Tibial nerve (tissue), 4 donors: ENCODE data around the gene LPIN2. TPM values are rescaled to one million over a fixed set of nuclear protein-coding genes. Genes with fewer than 3 reads are reported as not detected.

ENCODE experiments used
- DNase-seq, 2 donors: peaks; one replicate each; pipeline ENCODE4 v3.0.0-alpha.2; 2019; ENCODE audit warnings: low spot score in 2 of 2
- H3K27ac ChIP-seq, 4 donors: fragments of 200-600 bp; sonication (generic) in 3 of 4; one replicate each; pipeline ENCODE4 v1.5.1; 2017 to 2019; ENCODE audit warnings: mild to moderate bottlenecking in 1 of 4
- H3K27me3 ChIP-seq, 2 donors: fragments of 200-600 bp; sonication (generic) in 1 of 2; one replicate each; pipeline versions ENCODE4 v1.5.1 to v1.6.0; 2017 to 2019
- H3K36me3 ChIP-seq, 3 donors: fragments of 200-600 bp; sonication (generic); one replicate each; pipeline ENCODE4 v1.5.1; 2018 to 2019
- H3K4me1 ChIP-seq, 4 donors: fragments of 200-600 bp; sonication (generic) in 3 of 4; one replicate each; pipeline ENCODE4 v1.5.1; 2017 to 2019
- H3K4me3 ChIP-seq, 4 donors: fragments of 200-600 bp; sonication (generic) in 3 of 4; one replicate each; pipeline ENCODE4 v1.5.1; 2017 to 2019; ENCODE audit warnings: mild to moderate bottlenecking in 1 of 4, moderate library complexity in 1 of 4
- H3K9me3 ChIP-seq, 4 donors: fragments of 200-600 bp; sonication (generic) in 3 of 4; one replicate each; pipeline ENCODE4 v1.5.1; 2017 to 2019
- CTCF ChIP-seq, 5 experiments: fragments of 200-600 bp in 3 of 5; fragments of 450-650 bp in 2 of 5; sonication (generic) in 3 of 5; IDR thresholded peaks; one replicate each; pipeline ENCODE4 v1.5.1; 2016 to 2019; ENCODE audit warnings: antibody characterized with exemption in 5 of 5, mild to moderate bottlenecking in 3 of 5, moderate library complexity in 2 of 5
- EP300 ChIP-seq, 2 donors: sonication (generic); formaldehyde crosslinking; IDR thresholded peaks; one replicate each; pipeline ENCODE4 v1.6.1; 2017; ENCODE audit warnings: antibody characterized with exemption in 2 of 2, mild to moderate bottlenecking in 1 of 2
- POLR2A ChIP-seq, 2 donors: fragments of 450-650 bp; IDR thresholded peaks; one replicate each; pipeline ENCODE4 v1.6.1; 2017; ENCODE audit warnings: antibody characterized with exemption in 2 of 2, mild to moderate bottlenecking in 2 of 2, moderate library complexity in 2 of 2
- WGBS, 2 donors: methylation state at CpG; one replicate each; pipeline ENCODE4 v1.1.5; 2018; 5-methylcytosine and 5-hydroxymethylcytosine counted together
- small RNA-seq: library from RNA; depleted of rRNA; stranded (forward); fragments of <200 nt; gene quantifications from one replicate; pipeline ENCODE3, GENCODE V24; 2016
- total RNA-seq, 4 donors: library from RNA; depleted of rRNA; stranded (reverse); fragments of >200 nt; gene quantifications; one replicate each; pipeline ENCODE4 v1.1.0, GENCODE V29; 2016

Gene LPIN2
- total RNA-seq, 4 donors from 2014 or later, result 22.7 to 29.3 (median 25.8) TPM

GRCh38 chr18:2966560-2966959 lies 46.4 kb downstream of the LPIN2 start:
- Histone ChIP-seq H3K27me3 (no peaks in the 10 kb centered on the region), H3K36me3 (no peaks in the 10 kb centered on the region), H3K4me3 (no peak overlapping the region), H3K4me1 (peaks cover 0 to 53% (median 38%) of the 10 kb centered on the region in 4 donors), H3K27ac (no peak overlapping the region), H3K9me3 (no peaks in the 10 kb centered on the region)
- no peak for TF ChIP-seq EP300 (IDR thresholded peaks at IDR 0.05)
- no peak for TF ChIP-seq POLR2A (IDR thresholded peaks at IDR 0.05)
- TF ChIP-seq CTCF (IDR thresholded peaks at IDR 0.05), result no peak
- DNase-seq, result no peak
- WGBS, 2 donors, result 95 to 97% methylated on average over 4 of the region's 4 CpGs

GRCh38 chr18:2965797-2966196 lies 47.1 kb downstream of the LPIN2 start:
- no peak for TF ChIP-seq POLR2A (IDR thresholded peaks at IDR 0.05)
- no peak for TF ChIP-seq CTCF (IDR thresholded peaks at IDR 0.05)
- Histone ChIP-seq H3K36me3 (no peaks in the 10 kb centered on the region), H3K27ac (no peak overlapping the region), H3K9me3 (no peaks in the 10 kb centered on the region), H3K4me1 (peaks cover 0 to 53% (median 40%) of the 10 kb centered on the region in 4 donors), H3K27me3 (no peaks in the 10 kb centered on the region), H3K4me3 (no peak overlapping the region)
- WGBS, 2 donors, result 92 to 100% methylated on average over 4 of the region's 4 CpGs
- DNase-seq, result no peak

- Histone ChIP-seq H3K27me3 (no peaks in the 10 kb centered on the region), H3K36me3 (no peaks in the 10 kb centered on the region), H3K9me3 (no peaks in the 10 kb centered on the region), H3K4me1 (peaks cover 0 to 51% (median 39%) of the 10 kb centered on the region in 4 donors), H3K27ac (no peak overlapping the region), H3K4me3 (no peak overlapping the region)
- WGBS, 2 donors, result 90 to 94% methylated on average over 8 of the region's 8 CpGs
- DNase-seq, result no peak
- no peak for TF ChIP-seq POLR2A (IDR thresholded peaks at IDR 0.05)
Observed at GRCh38 chr18:2964361-2965010, 48.5 kb downstream of the LPIN2 start.

Small RNA genes lying within 50 kb of the gene (small RNA-seq; reads per million reads assigned to genes)
- not detected for gene RF00156

Other genes with a start within 250 kb of the LPIN2 start
- 10 to 100 TPM; 29.1 to 70.8 (median 36.3) TPM for gene EMILIN2, start 166.1 kb downstream of the LPIN2 start, total RNA-seq
- 1 to 10 TPM; 3.0 to 8.1 (median 5.6) TPM for gene MYOM1, start 206.8 kb upstream of the LPIN2 start, total RNA-seq
- 100 to 1,000 TPM; 387 to 515 (median 415) TPM for gene MYL12A, start 234.7 kb upstream of the LPIN2 start, total RNA-seq
- 100 to 1,000 TPM; 244 to 321 (median 281) TPM for gene MYL12B, start 249.0 kb upstream of the LPIN2 start, total RNA-seq